Islet of Langerhans (tissue), 1 donor: ENCODE data around the gene NAA50.

Experiments
- FAIRE-seq: peaks from one replicate; lab custom pipeline; 2011; peaks lifted over from hg19 to GRCh38; lab: Jason Lieb, UNC

Gene NAA50

GRCh38 chr3:113745756-113746547 lies at the start of gene NAA50:
Gene NAA50 (minus strand): TSS chr3:113746249. CDS start chr3:113745949, 300 bp downstream.
- no peak for FAIRE-seq

DNA sequence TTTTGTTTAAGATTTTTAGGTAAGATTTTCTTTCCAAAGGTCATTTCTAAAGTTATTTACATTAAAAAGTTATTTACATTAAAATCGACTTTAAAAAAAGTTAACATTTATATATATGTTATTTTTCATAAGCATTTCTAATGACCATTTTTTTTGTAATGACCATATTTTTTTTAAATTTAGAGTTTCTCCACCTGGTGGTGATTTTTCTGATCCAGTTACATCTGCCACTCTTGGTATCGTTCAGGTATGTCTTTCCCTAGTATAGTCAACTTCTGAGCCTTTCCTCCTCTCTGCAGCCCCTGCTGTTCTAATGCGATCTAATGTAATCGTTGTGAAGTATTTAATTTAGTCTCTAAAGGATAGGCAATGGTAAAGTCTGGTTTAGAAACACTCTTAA lies 49.6 kb upstream of the NAA50 start:
- FAIRE-seq: peak; percentile 5

DNA sequence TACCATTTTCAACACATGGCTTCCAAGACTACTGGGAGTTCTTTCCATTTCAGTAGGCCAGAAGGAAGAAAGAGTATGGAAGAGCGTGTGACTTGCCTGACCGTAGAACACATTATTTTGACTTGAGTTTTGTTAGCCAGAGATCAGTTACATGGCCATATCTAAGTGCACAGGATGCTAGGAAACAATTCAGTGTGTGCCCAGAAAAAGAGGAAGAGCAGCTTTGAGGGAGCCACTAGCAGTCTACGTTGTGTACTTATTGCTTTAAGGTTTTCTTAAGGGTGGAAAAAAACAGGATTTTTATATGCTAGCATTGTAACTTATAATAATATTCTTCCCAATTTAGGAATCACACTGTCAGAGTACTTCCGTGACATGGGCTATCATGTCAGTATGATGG lies 48.5 kb upstream of the NAA50 start:
- FAIRE-seq: no peak

- FAIRE-seq: no peak
Observed at GRCh38 chr3:113791381-113791780, 45.3 kb upstream of the NAA50 start.

GRCh38 chr3:113783980-113784379 lies 37.9 kb upstream of the NAA50 start:
- no peak for FAIRE-seq

DNA sequence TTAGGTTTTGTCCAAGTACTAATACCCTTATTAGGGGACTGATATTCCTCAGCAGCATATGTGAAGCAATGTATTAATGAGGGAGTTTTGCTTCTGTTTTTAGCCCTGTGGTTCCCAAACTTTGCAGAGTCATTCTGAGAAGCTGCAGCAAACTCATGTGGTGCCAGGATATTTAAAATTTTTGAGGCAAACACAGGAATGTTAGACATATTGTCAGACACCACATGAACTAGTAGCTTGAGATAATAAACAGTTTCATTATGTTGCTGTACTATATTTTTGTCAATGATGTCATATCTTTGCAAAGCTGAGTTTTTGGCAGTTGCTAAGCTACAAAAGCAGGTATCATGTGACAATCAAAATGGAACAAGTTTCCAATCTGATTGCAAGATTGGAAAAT lies 37.4 kb upstream of the NAA50 start:
- peak; percentile 27 for FAIRE-seq

DNA sequence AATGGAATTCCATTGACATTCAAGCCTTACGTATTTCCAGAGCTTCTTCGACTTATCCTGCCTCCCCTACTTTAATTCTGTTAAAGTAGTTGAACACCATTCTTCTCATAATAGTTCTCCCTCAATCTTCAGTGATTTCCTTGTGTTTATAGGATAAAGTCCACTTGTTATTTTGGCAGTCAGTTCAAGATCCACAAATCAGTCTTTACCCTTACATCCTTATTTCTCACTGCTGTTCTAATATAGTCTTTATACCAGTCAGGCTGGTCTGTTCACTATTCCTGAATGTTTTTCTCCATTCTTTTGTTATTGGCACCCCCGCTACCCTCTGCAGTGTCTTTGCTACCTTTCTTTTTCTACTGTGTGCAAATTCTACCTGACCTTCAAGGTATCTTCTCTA lies 30.5 kb upstream of the NAA50 start:
- FAIRE-seq: peak; percentile 36

DNA sequence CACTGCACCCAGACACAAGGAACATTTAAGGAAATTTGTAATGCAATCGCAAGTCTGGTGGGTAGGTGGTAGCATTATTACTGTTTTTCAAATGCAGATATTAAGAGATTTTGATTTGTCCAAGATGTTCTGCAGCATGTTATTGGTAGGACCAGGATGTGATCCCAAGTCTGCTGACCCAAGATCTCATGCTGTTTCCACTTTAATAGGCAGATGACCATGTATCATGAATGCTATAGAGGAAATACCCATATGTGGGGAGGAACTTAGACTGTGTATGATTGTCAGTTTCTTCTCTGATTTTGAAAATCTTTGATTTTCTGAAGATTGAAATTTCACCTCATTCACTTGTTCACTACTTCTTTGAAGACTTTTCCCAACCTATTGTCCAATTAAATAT lies 29.5 kb upstream of the NAA50 start:
- FAIRE-seq: no peak

- peak; percentile 9 for FAIRE-seq
Observed at GRCh38 chr3:113773381-113773780, 27.3 kb upstream of the NAA50 start.

GRCh38 chr3:113771993-113772392 lies 25.9 kb upstream of the NAA50 start:
- no peak for FAIRE-seq

DNA sequence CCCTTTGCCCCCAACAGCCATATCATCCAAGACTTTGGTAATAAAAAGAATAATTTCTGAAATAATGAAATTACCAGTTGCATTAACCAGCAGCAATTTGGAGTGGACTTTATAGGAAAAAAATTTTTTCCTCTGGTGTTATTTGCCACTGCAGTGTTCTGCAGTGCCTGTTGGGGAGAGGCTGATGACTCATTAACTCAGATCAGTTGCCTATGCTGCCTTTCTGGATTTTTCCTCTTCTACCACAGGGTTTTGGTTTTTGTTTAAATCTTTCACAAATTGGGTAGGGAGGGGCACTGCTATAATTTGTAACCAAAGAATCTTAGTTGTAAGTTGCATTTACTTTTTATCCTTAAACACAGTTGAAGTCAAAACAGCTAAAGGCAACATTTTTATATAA lies 23.5 kb upstream of the NAA50 start:
- peak; percentile 51 for FAIRE-seq

DNA sequence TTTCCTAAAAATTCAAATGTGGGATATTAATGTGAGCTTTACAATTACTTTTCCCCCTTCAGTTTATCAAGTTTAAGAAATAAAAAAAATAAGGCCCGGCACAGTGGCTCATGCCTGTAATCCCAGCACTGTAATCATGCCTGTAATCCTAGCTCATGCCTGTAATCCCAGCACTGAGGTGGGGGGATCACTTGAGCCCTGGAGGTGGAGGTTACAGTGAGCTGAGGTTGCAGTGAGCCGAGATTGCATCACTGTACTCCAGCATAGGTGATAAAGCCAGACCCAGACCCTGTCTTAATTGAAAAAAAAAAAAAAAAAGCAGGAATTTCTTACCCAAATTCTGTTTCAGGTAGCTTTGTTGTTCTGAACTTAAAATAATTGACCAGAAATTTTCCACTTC lies 18.6 kb upstream of the NAA50 start:
- no peak for FAIRE-seq

- no peak for FAIRE-seq
Observed at GRCh38 chr3:113758389-113759024, 12.5 kb upstream of the NAA50 start.

- FAIRE-seq: no peak
Observed at GRCh38 chr3:113754494-113755159, 8.6 kb upstream of the NAA50 start.

DNA sequence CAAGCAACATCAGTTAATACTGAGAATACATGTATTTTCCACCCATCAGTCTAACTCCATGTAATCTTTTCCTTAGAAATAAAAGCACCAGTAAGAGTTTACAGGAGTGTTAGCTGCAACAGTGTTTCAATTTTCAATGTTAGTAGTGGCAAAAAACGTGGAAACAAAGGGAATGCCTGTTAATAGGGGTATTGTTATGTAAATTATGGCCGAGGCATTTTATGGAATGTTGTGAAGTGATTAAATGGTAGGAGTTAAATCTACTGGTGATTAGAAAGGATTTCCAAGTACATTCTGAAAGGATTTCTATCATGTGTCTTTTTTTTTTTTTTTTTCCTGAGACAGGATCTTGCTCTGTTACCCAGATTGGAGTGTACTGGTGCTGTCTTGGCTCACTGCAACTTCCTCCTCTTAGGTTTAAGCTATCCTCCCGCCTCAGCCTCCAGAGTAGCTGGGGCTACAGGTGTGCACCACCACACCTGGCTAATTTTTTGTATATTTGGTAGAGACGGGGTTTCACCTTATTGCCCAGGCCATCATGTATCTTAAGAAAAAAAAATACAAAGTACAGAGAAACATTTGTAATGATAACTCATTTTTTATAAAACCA lies 7.4 kb upstream of the NAA50 start:
- FAIRE-seq: no peak

- FAIRE-seq: peak; percentile 89
Observed at GRCh38 chr3:113751141-113751540, 5.1 kb upstream of the NAA50 start.

DNA sequence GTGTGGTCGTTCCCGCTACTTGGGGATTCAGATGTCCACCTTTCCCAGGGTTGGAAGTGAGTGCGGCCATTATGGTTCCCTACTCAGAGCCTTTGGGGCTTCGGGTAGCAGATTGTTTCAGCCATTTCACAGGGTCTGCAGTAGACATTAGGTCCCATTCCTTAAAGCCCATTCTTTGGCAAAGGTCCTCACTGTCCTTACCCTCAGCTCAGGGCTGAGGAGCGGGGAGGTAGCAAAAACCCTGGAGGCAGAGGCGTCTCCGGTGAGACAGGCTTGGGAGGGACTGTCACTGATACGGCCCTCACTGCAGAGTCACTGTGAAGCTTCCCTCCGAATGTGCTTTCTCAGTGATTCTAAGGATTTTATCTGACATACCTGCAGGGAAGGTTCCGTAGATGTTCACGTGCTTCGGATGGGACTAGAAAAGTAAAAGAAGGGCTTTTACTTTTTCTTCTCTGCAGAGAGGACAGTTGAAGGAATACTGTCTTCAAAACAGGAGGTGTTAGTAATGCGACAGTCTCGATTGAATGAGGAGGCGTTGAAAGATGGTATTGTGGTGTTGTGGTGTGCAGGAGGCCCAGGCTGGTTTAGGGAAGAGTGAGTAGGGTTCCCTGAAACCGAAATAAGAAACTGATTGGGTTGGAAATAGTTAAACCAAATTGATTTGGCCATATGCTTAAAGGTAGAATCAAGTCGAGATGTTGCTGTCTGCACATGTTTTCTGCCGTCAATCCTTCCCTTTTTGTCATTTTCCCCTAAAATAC lies 1.4 kb upstream of the NAA50 start:
- FAIRE-seq: no peak

- FAIRE-seq: peak; percentile 97
Observed at GRCh38 chr3:113746548-113747282, 666 bp upstream of the NAA50 start, which contains the start of gene ATP6V1A. Gene ATP6V1A (plus strand): TSS chr3:113747035. CDS start chr3:113778754, 31,719 bp downstream.

DNA sequence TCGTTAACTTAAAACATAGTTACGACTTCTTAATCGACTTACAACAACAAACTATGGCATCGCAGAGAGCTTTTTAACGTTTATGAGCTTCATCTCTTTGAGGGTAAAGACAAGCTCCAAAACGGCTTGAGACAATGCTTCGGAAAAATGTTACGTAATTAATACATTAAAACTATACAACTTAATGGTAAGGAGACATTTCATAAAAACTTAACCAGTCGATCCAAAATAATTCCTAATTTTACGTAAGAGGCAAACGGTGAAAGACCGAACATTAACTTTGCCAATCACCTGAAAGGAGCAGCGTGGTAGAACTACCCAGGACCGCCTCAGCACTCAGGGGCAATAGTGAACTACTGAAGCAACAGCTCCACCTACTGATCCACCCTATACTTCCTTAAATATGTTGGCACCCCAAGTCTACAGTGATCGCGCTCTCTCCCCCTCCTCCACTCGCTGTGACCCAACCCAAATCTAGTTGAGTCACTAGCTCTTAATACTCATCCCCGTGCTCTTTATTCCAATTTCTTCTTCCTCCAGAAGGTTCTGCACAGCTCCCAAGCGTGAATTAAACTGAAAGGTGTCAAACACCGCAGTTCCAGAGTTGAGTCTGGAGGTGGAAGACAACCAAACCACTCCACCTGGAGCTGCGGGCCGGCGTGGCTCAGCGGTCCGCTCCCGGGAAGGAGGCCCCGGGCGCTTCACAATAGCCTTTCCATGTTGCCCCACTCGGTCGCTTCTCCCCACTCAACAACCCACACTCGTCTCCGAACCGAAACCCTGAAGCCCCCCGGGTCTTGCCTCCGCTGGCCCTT lies 901 bp downstream of the NAA50 start:
- FAIRE-seq: no peak

- FAIRE-seq: no peak
Observed at GRCh38 chr3:113743006-113743630, 2.9 kb downstream of the NAA50 start.
